Measurements from ENCODE around the gene FUOM. TPM values are rescaled to one million over a fixed set of nuclear protein-coding genes. Genes with fewer than 3 reads are reported as not detected.

The FUOM gene
- polyA plus RNA-seq, 6 donors from 2014 or later, result 31.3 to 46.5 (median 42.0) TPM

GRCh38 chr10:133335246-133336117 lies 22.3 kb downstream of the FUOM start:
- peaks cover 9 to 33% (median 21%) of the 10 kb centered on the region in 3 donors for H3K27me3 Mint-ChIP-seq
- H3K36me3 Mint-ChIP-seq, result peaks cover 0 to 14% of the 10 kb centered on the region in 2 donors
- ATAC-seq (ENCODE audit: low read depth in 2 of 2) (peak; percentile 56 to 58), DNase-seq (peak; percentile 79)
- peaks cover 0 to 4% (median 0%) of the 10 kb centered on the region in 7 donors for H3K9me3 Mint-ChIP-seq
- H3K4me3 Mint-ChIP-seq, result peak overlapping the region in 7 of 8 donors; percentile 62 to 85 (median 68)
- peak overlapping the region in 4 of 6 donors; percentile 65 to 88 (median 76) for H3K27ac Mint-ChIP-seq
- peaks cover 4 to 15% (median 6%) of the 10 kb centered on the region in 3 donors for H3K4me1 Mint-ChIP-seq

- Mint-ChIP-seq H3K4me3 (peak overlapping the region in 7 of 8 donors; percentile 20 to 85 (median 68)), H3K27me3 (peaks cover 10 to 37% (median 21%) of the 10 kb centered on the region in 3 donors), H3K9me3 (peaks cover 0 to 4% (median 0%) of the 10 kb centered on the region in 7 donors), H3K4me1 (peaks cover 7 to 19% (median 10%) of the 10 kb centered on the region in 3 donors), H3K27ac (peak overlapping the region; percentile 8 to 86 (median 64)), H3K36me3 (peaks cover 0 to 14% of the 10 kb centered on the region in 2 donors)
- peak; percentile 9 to 23 for ATAC-seq (ENCODE audit: low read depth in 2 of 2)
- DNase-seq, result no peak
Observed at GRCh38 chr10:133334503-133335245, 23.1 kb downstream of the FUOM start.

GRCh38 chr10:133332936-133333699 lies 24.7 kb downstream of the FUOM start:
- peaks cover 15 to 50% (median 30%) of the 10 kb centered on the region in 3 donors for H3K27me3 Mint-ChIP-seq
- peaks cover 0 to 14% of the 10 kb centered on the region in 2 donors for H3K36me3 Mint-ChIP-seq
- H3K4me1 Mint-ChIP-seq, result peaks cover 13 to 20% (median 15%) of the 10 kb centered on the region in 3 donors
- no peak for ATAC-seq (ENCODE audit: low read depth in 2 of 2)
- peak overlapping the region in 2 of 8 donors; percentile 42 to 74 for H3K4me3 Mint-ChIP-seq
- peak overlapping the region in 2 of 6 donors; percentile 36 to 77 for H3K27ac Mint-ChIP-seq
- peaks cover 0 to 4% (median 0%) of the 10 kb centered on the region in 7 donors for H3K9me3 Mint-ChIP-seq
- DNase-seq, result no peak

GRCh38 chr10:133329491-133330202 lies 28.2 kb downstream of the FUOM start:
- Mint-ChIP-seq H3K9me3 (peaks cover 0 to 4% (median 0%) of the 10 kb centered on the region in 7 donors), H3K4me1 (peaks cover 21 to 27% (median 25%) of the 10 kb centered on the region in 3 donors), H3K27me3 (peaks cover 31 to 77% (median 62%) of the 10 kb centered on the region in 3 donors), H3K27ac (peak overlapping the region in 3 of 6 donors; percentile 11 to 47 (median 44)), H3K36me3 (peaks cover 0 to 14% of the 10 kb centered on the region in 2 donors), H3K4me3 (peak overlapping the region; percentile 8 to 83 (median 65))
- peak; percentile 88 to 92 for ATAC-seq (ENCODE audit: low read depth in 2 of 2)
- DNase-seq, result peak; percentile 81

- Mint-ChIP-seq H3K9me3 (peaks cover 0 to 4% (median 0%) of the 10 kb centered on the region in 7 donors), H3K27me3 (peaks cover 31 to 75% (median 62%) of the 10 kb centered on the region in 3 donors), H3K27ac (peak overlapping the region in 1 of 6 donors; percentile 44), H3K4me1 (peaks cover 21 to 25% (median 24%) of the 10 kb centered on the region in 3 donors), H3K36me3 (peaks cover 0 to 14% of the 10 kb centered on the region in 2 donors), H3K4me3 (no peak overlapping the region)
- no peak for DNase-seq
- no peak for ATAC-seq (ENCODE audit: low read depth in 2 of 2)
Observed at GRCh38 chr10:133328358-133329343, 29.2 kb downstream of the FUOM start.

- DNase-seq, result no peak
- Mint-ChIP-seq H3K36me3 (peaks cover 0 to 5% of the 10 kb centered on the region in 2 donors), H3K27ac (no peak overlapping the region), H3K4me1 (peaks cover 16 to 25% (median 20%) of the 10 kb centered on the region in 3 donors), H3K4me3 (no peak overlapping the region), H3K27me3 (peaks cover 30 to 74% (median 56%) of the 10 kb centered on the region in 3 donors), H3K9me3 (peaks cover 0 to 4% (median 0%) of the 10 kb centered on the region in 7 donors)
- no peak for ATAC-seq (ENCODE audit: low read depth in 2 of 2)
Observed at GRCh38 chr10:133327651-133328357, 30.0 kb downstream of the FUOM start.

GRCh38 chr10:133326745-133327650 lies 30.8 kb downstream of the FUOM start:
- Mint-ChIP-seq H3K36me3 (no peaks in the 10 kb centered on the region), H3K4me3 (no peak overlapping the region)

GRCh38 chr10:133326223-133326551 lies 31.6 kb downstream of the FUOM start:
- Mint-ChIP-seq H3K27me3 (peaks cover 22 to 67% (median 47%) of the 10 kb centered on the region in 3 donors), H3K4me1 (peaks cover 15 to 25% (median 20%) of the 10 kb centered on the region in 3 donors), H3K9me3 (peaks cover 0 to 4% (median 0%) of the 10 kb centered on the region in 7 donors), H3K4me3 (peak overlapping the region in 7 of 8 donors; percentile 41 to 86 (median 65)), H3K27ac (no peak overlapping the region), H3K36me3 (no peaks in the 10 kb centered on the region)
- no peak for ATAC-seq (ENCODE audit: low read depth in 2 of 2)
- DNase-seq, result no peak

More at GRCh38 chr10:133326745-133327650, 30.8 kb downstream of the FUOM start:
- peaks cover 22 to 73% (median 52%) of the 10 kb centered on the region in 3 donors for H3K27me3 Mint-ChIP-seq
- ATAC-seq (ENCODE audit: low read depth in 2 of 2), result no peak
- H3K4me1 Mint-ChIP-seq, result peaks cover 15 to 25% (median 20%) of the 10 kb centered on the region in 3 donors
- DNase-seq, result no peak
- H3K9me3 Mint-ChIP-seq, result peaks cover 0 to 4% (median 0%) of the 10 kb centered on the region in 7 donors
- H3K27ac Mint-ChIP-seq, result no peak overlapping the region

- peak overlapping the region in 1 of 6 donors; percentile 96 for H3K27ac Mint-ChIP-seq
- H3K4me3 Mint-ChIP-seq, result peak overlapping the region; percentile 59 to 86 (median 80)
- no peaks in the 10 kb centered on the region for H3K36me3 Mint-ChIP-seq
- peaks cover 22 to 63% (median 47%) of the 10 kb centered on the region in 3 donors for H3K27me3 Mint-ChIP-seq
- no peak for DNase-seq
- no peak for ATAC-seq (ENCODE audit: low read depth in 2 of 2)
- peaks cover 0 to 5% (median 0%) of the 10 kb centered on the region in 7 donors for H3K9me3 Mint-ChIP-seq
- H3K4me1 Mint-ChIP-seq, result peaks cover 15 to 25% (median 18%) of the 10 kb centered on the region in 3 donors
Observed at GRCh38 chr10:133325440-133326222, 32.2 kb downstream of the FUOM start.

Data from naive B cell (primary cell).